ENCODE results near the gene RBM43. TPM values are rescaled to one million over a fixed set of nuclear protein-coding genes. Genes with fewer than 3 reads are reported as not detected.

Gene RBM43
- total and polyA plus RNA-seq, 2 of the 4 experiments (the other 2 are of a cell fraction), result 1.6 to 3.6 TPM

DNA sequence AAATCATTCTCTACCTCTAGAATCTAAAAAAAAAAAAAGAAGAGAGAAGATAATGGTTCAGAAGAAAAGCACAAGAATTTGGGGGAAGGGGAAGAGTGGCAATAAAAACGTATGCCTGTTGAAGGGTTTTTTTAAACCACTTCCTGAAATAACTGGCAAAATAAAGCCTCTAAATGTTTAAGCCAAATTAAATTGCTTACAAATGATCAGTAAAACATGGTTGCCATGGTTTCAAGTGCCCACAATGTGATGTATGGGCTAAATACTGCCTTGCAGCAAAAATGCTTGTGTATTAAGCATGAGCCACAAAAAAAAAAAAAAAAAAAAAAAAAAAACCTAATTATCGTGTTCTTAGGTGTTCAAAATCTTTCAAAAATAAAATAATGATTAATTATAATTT is 60.8 kb downstream of the RBM43 start:
- BruUV-seq (replicated peaks), result no TSS peak
- H2AK5ac ChIP-seq (ENCODE audit: low read depth, low read length), result no peak overlapping the region
- in situ Hi-C loops (cut with MboI; ENCODE audit: low sequenced_read_pairs) (no loop called here), dilution Hi-C loops (cut with HindIII; ENCODE audit: low sequenced_read_pairs, unreplicated experiment) (no loop called here), intact Hi-C loops (cut with micrococcal nuclease) (no loop called here)
- H2AFZ ChIP-seq (replicated peaks; ENCODE audit: low read length, poor library complexity), result no peak overlapping the region
- no peak overlapping the region for H4K5ac ChIP-seq (ENCODE audit: low read depth, low read length)
- H4K91ac ChIP-seq (ENCODE audit: insufficient read depth, low read depth, low read length), result no peak overlapping the region
- DNase-seq, result no peak
- H2BK5ac ChIP-seq (ENCODE audit: low read depth, low read length, poor library complexity, severe bottlenecking), result no peak overlapping the region
- no CpG with 5 or more reads among the region's 2 CpGs for WGBS, 2 experiments (ENCODE audit: extremely low coverage in 2 of 2, insufficient read length in 1 of 2)
- TF ChIP-seq CTCF (conservative IDR thresholded peaks at IDR 0.05; ENCODE audit: low read depth, low read length) (no peak), MAZ (IDR thresholded peaks at IDR 0.05; ENCODE audit: borderline replicate concordance, low read depth, low read length) (no peak), CHD1 (IDR thresholded peaks at IDR 0.05; ENCODE audit: low read depth, low read length) (no peak), FOS (IDR thresholded peaks at IDR 0.05; ENCODE audit: low read depth, low read length) (no peak), RFX5 (IDR thresholded peaks at IDR 0.05; ENCODE audit: low read depth, low read length) (no peak), BHLHE40 (IDR thresholded peaks at IDR 0.05; ENCODE audit: low read depth, low read length) (no peak), USF2 (IDR thresholded peaks at IDR 0.05; ENCODE audit: low read depth, low read length) (no peak), CEBPB (IDR thresholded peaks at IDR 0.05; ENCODE audit: low read depth, low read length) (no peak), MAFK (IDR thresholded peaks at IDR 0.05; ENCODE audit: low read depth, low read length) (no peak), RCOR1 (IDR thresholded peaks at IDR 0.05; ENCODE audit: insufficient replicate concordance, low read length) (no peak), SMC3 (IDR thresholded peaks at IDR 0.05; ENCODE audit: low read depth, low read length) (no peak), POLR2A (IDR thresholded peaks at IDR 0.05; ENCODE audit: low read depth, low read length) (no peak), RAD21 (IDR thresholded peaks at IDR 0.05; ENCODE audit: low read length) (no peak), ELK1 (IDR thresholded peaks at IDR 0.05; ENCODE audit: borderline replicate concordance, low read depth, low read length) (no peak), NFE2L2 (IDR thresholded peaks at IDR 0.05; ENCODE audit: low read depth, low read length) (no peak)
- H4K20me1 ChIP-seq (ENCODE audit: insufficient read depth, low read length), result no peaks in the 10 kb centered on the region
- ChIA-PET CTCF (no interaction called here), POLR2A (ENCODE audit: unreplicated experiment) (no interaction called here)
- H4K8ac ChIP-seq (ENCODE audit: low read depth in 2 of 2, low read length in 2 of 2), result no peak overlapping the region
- H3K9me1 ChIP-seq (ENCODE audit: insufficient read depth, low read length), result no peaks in the 10 kb centered on the region
- H3K4me2 ChIP-seq (ENCODE audit: low read depth, low read length), result no peak overlapping the region
- no peak overlapping the region for H3K23ac ChIP-seq (ENCODE audit: low read depth, low read length)
- H3K36me3 ChIP-seq (ENCODE audit: control insufficient read depth, insufficient read depth, low read length), result no peaks in the 10 kb centered on the region
- ATAC-seq (ENCODE audit: low read depth), result no peak
- H2BK15ac ChIP-seq (ENCODE audit: low read depth, low read length), result no peak overlapping the region
- no peaks in the 10 kb centered on the region; the same call in 1 of the 2 replicates for H3K27me3 ChIP-seq (ENCODE audit: control insufficient read depth, insufficient read depth, low read length)
- H3K4me1 ChIP-seq (ENCODE audit: control insufficient read depth, insufficient read depth, low read length), result no peaks in the 10 kb centered on the region
- no peak overlapping the region for H2AK9ac ChIP-seq (replicated peaks; ENCODE audit: low read depth, low read length, poor library complexity)
- H3K4me3 ChIP-seq (ENCODE audit: insufficient read depth, low read depth, low read length), result no peak overlapping the region
- no peak overlapping the region for H3K9ac ChIP-seq (ENCODE audit: low read depth, low read length)
- H3K27ac ChIP-seq (ENCODE audit: insufficient read depth, low read length), result no peak overlapping the region
- H3K14ac ChIP-seq (replicated peaks; ENCODE audit: low read depth, low read length), result no peak overlapping the region
- H2BK120ac ChIP-seq (ENCODE audit: low read depth, low read length), result no peak overlapping the region
- H3K56ac ChIP-seq (ENCODE audit: extremely low read depth, insufficient read depth, low read length), result no peak overlapping the region
- H2BK20ac ChIP-seq (ENCODE audit: low read depth, low read length), result no peak overlapping the region
- H3K18ac ChIP-seq (ENCODE audit: low read depth, low read length), result no peak overlapping the region
- no peaks in the 10 kb centered on the region for H3K79me1 ChIP-seq (ENCODE audit: low read depth in 1 of 2, low read length in 2 of 2)
- peaks cover 2% of the 10 kb centered on the region; the same call in 1 of the 2 replicates for H3K9me3 ChIP-seq (ENCODE audit: control insufficient read depth, insufficient read depth, low read length)
- H3K4ac ChIP-seq (ENCODE audit: low read depth, low read length), result no peak overlapping the region
